K562 (cell line): ENCODE results near the gene ZFYVE27. TPM values are rescaled to one million over a fixed set of nuclear protein-coding genes. Genes with fewer than 3 reads are reported as not detected.

Source experiments
- ATAC-seq: fragments of 200-7000 bp; cut with Tn5 transposase; 3 replicates; pipeline ENCODE4 v1.9.1; 2020; ENCODE audit warnings: moderate library complexity
- BruUV-seq: library from RNA; stranded (reverse); fragments of 400-500 nt; replicated peaks from 2 replicates; lab custom pipeline; 2021; lab: Mats Ljungman, UMichigan
- CTCF ChIA-PET: fragments of 300-600 bp; formaldehyde crosslinking; extraction: SDS; loops from one replicate; lab custom pipeline; 2021; ENCODE audit warnings: low intra/inter-chr PET ratio; lab: Yijun Ruan, JAX
- POLR2A ChIA-PET: fragments of 300-600, 350-650 bp; sonication (Branson Sonifier 250); formaldehyde crosslinking; extraction: SDS; loops from one replicate; lab custom pipeline; 2021; ENCODE audit warnings: antibody characterized with exemption, inconsistent platforms; lab: Yijun Ruan, JAX
- DNase-seq, 4 experiments: peaks; one replicate each; pipeline versions ENCODE4 v3.0.0 to v3.0.0-alpha.2; 2011 to 2018; ENCODE audit warnings: low spot score in 3 of 4, mixed read lengths in 3 of 4; ENCODE audit errors: extremely low read depth in 1 of 4
- FAIRE-seq: peaks from 2 replicates; lab custom pipeline; 2011; peaks lifted over from hg19 to GRCh38; lab: Jason Lieb, UNC
- H2AFZ ChIP-seq: 2 replicates; pipeline ENCODE4 v1.6.0; 2011; ENCODE audit warnings: low read depth, low read length, control low read depth, inconsistent platforms
- H3K27ac ChIP-seq: fragments of 200-600 bp; 3 replicates; pipeline ENCODE4 v1.8.0; 2011; ENCODE audit warnings: low read depth, mild to moderate bottlenecking, control low read depth, inconsistent platforms, low read length, moderate library complexity, mixed read lengths; ENCODE audit errors: extremely low read depth
- H3K27me3 ChIP-seq, 2 experiments: fragments of 300-600 bp in 1 of 2; 2 replicates in 1 of 2; 3 replicates in 1 of 2; pipeline versions ENCODE4 v1.6.0 to v1.8.0; 2011; ENCODE audit warnings: inconsistent platforms in 2 of 2, low read length in 2 of 2, mild to moderate bottlenecking in 1 of 2, mixed read lengths in 1 of 2, moderate library complexity in 1 of 2; ENCODE audit not compliant: control insufficient read depth in 2 of 2, insufficient read depth in 2 of 2
- H3K36me3 ChIP-seq: fragments of 300-600 bp; 3 replicates; pipeline ENCODE4 v1.8.0; 2011; ENCODE audit warnings: mild to moderate bottlenecking, low read length, inconsistent platforms; ENCODE audit not compliant: control insufficient read depth, insufficient read depth
- H3K4me1 ChIP-seq, 2 experiments: fragments of 200-600 bp in 1 of 2; replicated peaks in 1 of 2; 2 replicates in 1 of 2; 3 replicates in 1 of 2; pipeline versions ENCODE4 v1.5.1 to v1.8.0; 2011; ENCODE audit warnings: inconsistent platforms in 2 of 2, low read length in 2 of 2, mild to moderate bottlenecking in 1 of 2, mixed read lengths in 1 of 2, moderate library complexity in 1 of 2; ENCODE audit not compliant: control insufficient read depth in 2 of 2, insufficient read depth in 2 of 2
- H3K4me2 ChIP-seq: 2 replicates; pipeline ENCODE4 v1.6.1; 2011; ENCODE audit warnings: low read length, control low read depth, inconsistent platforms, mixed read lengths; ENCODE audit not compliant: insufficient read depth
- H3K4me3 ChIP-seq: fragments of 200-600 bp; sonication (generic), shearing (Covaris generic); 2 replicates; pipeline ENCODE4 v1.5.1; 2016; ENCODE audit warnings: control low read depth, inconsistent platforms
- H3K79me2 ChIP-seq: fragments of 200-600 bp; 3 replicates; pipeline ENCODE4 v1.8.0; 2011; ENCODE audit warnings: low read length, inconsistent platforms; ENCODE audit not compliant: control insufficient read depth, insufficient read depth
- H3K9ac ChIP-seq, 2 experiments: 2 replicates each; pipeline versions ENCODE4 v1.6.0 to v1.6.1; 2011; ENCODE audit warnings: low read depth in 2 of 2, low read length in 2 of 2, control low read depth in 1 of 2, inconsistent platforms in 1 of 2, mild to moderate bottlenecking in 1 of 2, mixed read lengths in 1 of 2; ENCODE audit not compliant: insufficient read depth in 1 of 2
- H3K9me1 ChIP-seq: one replicate; pipeline ENCODE4 v1.6.0; 2011; ENCODE audit warnings: inconsistent platforms, mild to moderate bottlenecking, low read length, moderate library complexity; ENCODE audit not compliant: control insufficient read depth, insufficient read depth
- H3K9me3 ChIP-seq: replicated peaks from 2 replicates; pipeline ENCODE4 v1.5.1; 2011; ENCODE audit warnings: low read depth, low read length, inconsistent platforms; ENCODE audit not compliant: control insufficient read depth, insufficient read depth
- H4K20me1 ChIP-seq: replicated peaks from 2 replicates; pipeline ENCODE4 v1.6.1; 2011; ENCODE audit warnings: low read length, inconsistent platforms, mixed read lengths; ENCODE audit not compliant: control insufficient read depth, insufficient read depth
- BMI1 ChIP-seq: fragments of 150-350 bp; IDR thresholded peaks from 2 replicates; pipeline ENCODE4 v1.6.1; 2014; ENCODE audit warnings: low read length
- CREB1 ChIP-seq, 2 experiments: sonication (generic) in 1 of 2; formaldehyde crosslinking in 1 of 2; IDR thresholded peaks; 2 replicates each; pipeline versions ENCODE4 v1.6.1 to v1.8.0; 2012 to 2022; ENCODE audit warnings: inconsistent platforms in 1 of 2, mild to moderate bottlenecking in 1 of 2, missing genetic modification reagents in 1 of 2, moderate library complexity in 1 of 2
- NCOA2 ChIP-seq, 2 experiments: fragments of 450-650 bp; IDR thresholded peaks; 2 replicates each; pipeline ENCODE4 v1.6.1; 2018; ENCODE audit warnings: mild to moderate bottlenecking in 2 of 2, moderate library complexity in 1 of 2; ENCODE audit not compliant: partially characterized antibody in 2 of 2
- NUFIP1 ChIP-seq: fragments of 450-650 bp; IDR thresholded peaks from 2 replicates; pipeline ENCODE4 v1.6.1; 2018; ENCODE audit not compliant: partially characterized antibody
- RBM34 ChIP-seq: fragments of 200-400 bp; formaldehyde crosslinking; IDR thresholded peaks from 2 replicates; pipeline ENCODE4 v1.6.1; 2018; ENCODE audit warnings: low read length, borderline replicate concordance; ENCODE audit not compliant: insufficient read depth
- SMARCB1 ChIP-seq: IDR thresholded peaks from 2 replicates; pipeline ENCODE4 v1.6.1; 2011; ENCODE audit warnings: improper control_type of control experiment, low read depth; ENCODE audit not compliant: insufficient read length
- ZNF174 ChIP-seq: fragments of 250-450 bp; sonication (Bioruptor Pico); IDR thresholded peaks from 2 replicates; pipeline ENCODE4 v1.4.0; 2020; ENCODE audit warnings: mild to moderate bottlenecking
- ZNF184 ChIP-seq: sonication (generic); formaldehyde crosslinking; IDR thresholded peaks from 2 replicates; pipeline ENCODE4 v1.5.0; 2020; ENCODE audit warnings: missing genetic modification reagents
- ZNF584 ChIP-seq: fragments of 200-800 bp; sonication (Bioruptor generic); IDR thresholded peaks from 2 replicates; pipeline ENCODE4 v1.6.1; 2016; ENCODE audit warnings: low read depth, mild to moderate bottlenecking, missing genetic modification characterization, missing compliant biosample characterization
- WGBS: fragments of 100-300 bp; shearing (Covaris generic); methylation state at CpG from one replicate; pipeline ENCODE4 v1.1.6; 2016; ENCODE audit warnings: low coverage, mixed read lengths; ENCODE audit not compliant: insufficient coverage; ENCODE audit errors: missing lambda C conversion rate; 5-methylcytosine and 5-hydroxymethylcytosine counted together
- in situ Hi-C: fragments of 300-500 bp; cut with MboI; formaldehyde crosslinking; loops from 4 replicates; pipeline ENCODE4 v1.15.0; 2018; ENCODE audit warnings: inconsistent platforms, mixed read lengths
- intact Hi-C: fragments of 100-400 bp; cut with micrococcal nuclease; formaldehyde crosslinking; loops from 2 replicates; pipeline ENCODE4 v1.14.2; 2022
- polyA plus RNA-seq, 8 experiments: library from polyadenylated mRNA; depleted of rRNA in 4 of 8; stranded (reverse) in 5 of 8; unstranded in 3 of 8; fragments of >200 nt; fragmentation: Nextera tagmentation in 2 of 8; fragmentation: Illumina TruSeq in 1 of 8; extraction: Ambion mirVana in 2 of 8; extraction: Trizol in 1 of 8; gene quantifications; 2 replicates each; pipeline versions ENCODE4 v1.2.1 to v1.2.3, GENCODE V29; 2011 to 2014; ENCODE audit warnings: inconsistent platforms in 1 of 8, missing spikeins in 1 of 8
- total RNA-seq, 7 experiments: library from RNA; depleted of rRNA in 6 of 7; stranded (reverse); fragments of >200 nt in 6 of 7; fragmentation: Illumina TruSeq in 2 of 7; extraction: Trizol in 2 of 7; gene quantifications; 2 replicates each; pipeline versions ENCODE4 v1.2.1 to v1.2.3, GENCODE V29; 2011 to 2021; ENCODE audit warnings: low replicate concordance in 1 of 7

ZFYVE27 gene
- total and polyA plus RNA-seq, 9 of the 15 experiments (the other 6 are each of a cell fraction or from before 2014, with no cell fraction given) = 0.81 to 21.9 (median 15.3) TPM

GRCh38 chr10:97732052-97732359, 4.9 kb upstream of the ZFYVE27 start:
- FAIRE-seq (no peak), ATAC-seq (no peak), DNase-seq (no peak)
- Histone ChIP-seq H3K36me3 (no peaks in the 10 kb centered on the region), H3K79me2 (peaks cover under 1% of the 10 kb centered on the region; the same call in 2 of the 3 replicates), H4K20me1 (no peaks in the 10 kb centered on the region), H3K4me2 (no peak overlapping the region), H3K9ac (no peak overlapping the region), H3K27ac (no peak overlapping the region), H3K27me3 (no peaks in the 10 kb centered on the region), H3K9me3 (no peaks in the 10 kb centered on the region; the same call in 1 of the 2 replicates), H3K4me3 (no peak overlapping the region), H3K9me1 (no peaks in the 10 kb centered on the region), H2AFZ (no peak overlapping the region), H3K4me1 (peaks cover 5 to 6% of the 10 kb centered on the region in 2 experiments; a peak in 4 of 5 replicates)
- ChIA-PET CTCF (interaction anchor here (0.8 to 3.3 kb wide), 6 partner anchors 23 to 268 kb away, joined by 3 to 33 read pairs (median 6); partner anchors contain the start of gene ANKRD2), POLR2A (no interaction called here)
- in situ Hi-C loops (no loop called here), intact Hi-C loops (loop anchor here (5.0 kb wide), 1 partner anchor 160 kb away; the partner anchor contains the start of gene ANKRD2)
- no TSS peak for BruUV-seq
- WGBS = 59% methylated on average over 4 of the region's 4 CpGs
- TF ChIP-seq SMARCB1 (no peak), ZNF174 (CRISPR knock-in tag) (no peak), ZNF584 (no peak), NCOA2 (IDR thresholded peaks at IDR 0.05; ENCODE audit: partially characterized antibody in 2 of 2) (no peak), CREB1 (IDR thresholded peaks at IDR 0.05) (no peak), CREB1 (CRISPR knock-in tag; IDR thresholded peaks at IDR 0.05) (no peak), ZNF184 (CRISPR knock-in tag) (no peak), BMI1 (no peak), NUFIP1 (no peak), RBM34 (no peak)
